K562 (cell line): ENCODE data around the gene NR1D1. TPM values are rescaled to one million over a fixed set of nuclear protein-coding genes. Genes with fewer than 3 reads are reported as not detected.

Experiments
- CCAR2 ChIP-seq: fragments of 200-400 bp; formaldehyde crosslinking; IDR thresholded peaks from 2 replicates; pipeline ENCODE4 v1.6.1; 2017; ENCODE audit warnings: mild to moderate bottlenecking, low read depth, low read length
- DPF2 ChIP-seq: fragments of 450-650 bp; IDR thresholded peaks from 2 replicates; pipeline ENCODE4 v1.6.1; 2016
- GABPB1 ChIP-seq: sonication (generic); formaldehyde crosslinking; IDR thresholded peaks from 2 replicates; pipeline ENCODE4 v1.8.0; 2022; ENCODE audit warnings: mild to moderate bottlenecking, missing genetic modification reagents
- MTA1 ChIP-seq: fragments of 450-650 bp; IDR thresholded peaks from 2 replicates; pipeline ENCODE4 v1.6.1; 2017; ENCODE audit warnings: borderline replicate concordance
- TOE1 ChIP-seq, 2 experiments: fragments of 450-650 bp in 1 of 2; sonication (generic) in 1 of 2; formaldehyde crosslinking in 1 of 2; IDR thresholded peaks; 2 replicates each; pipeline versions ENCODE4 v1.7.1 to v1.8.0; 2016 to 2022; ENCODE audit warnings: borderline replicate concordance in 2 of 2, mild to moderate bottlenecking in 2 of 2, antibody characterized with exemption in 1 of 2, inconsistent platforms in 1 of 2, low read depth in 1 of 2, missing genetic modification reagents in 1 of 2, moderate library complexity in 1 of 2
- ZBTB40 ChIP-seq, 2 experiments: fragments of 450-650 bp in 1 of 2; sonication (generic) in 1 of 2; formaldehyde crosslinking in 1 of 2; IDR thresholded peaks; 2 replicates each; pipeline versions ENCODE4 v1.7.1 to v1.9.0; 2016 to 2022; ENCODE audit warnings: inconsistent platforms in 1 of 2, mild to moderate bottlenecking in 1 of 2, missing genetic modification reagents in 1 of 2
- ZBTB5 ChIP-seq: fragments of 450-650 bp; IDR thresholded peaks from 2 replicates; pipeline ENCODE4 v1.6.1; 2017; ENCODE audit warnings: antibody characterized with exemption
- ZMIZ1 ChIP-seq, 2 experiments: fragments of 150-350 bp in 1 of 2; IDR thresholded peaks; 2 replicates each; pipeline ENCODE4 v1.6.1; 2012 to 2016; ENCODE audit warnings: low read depth in 2 of 2, low read length in 2 of 2, mild to moderate bottlenecking in 1 of 2, moderate library complexity in 1 of 2
- polyA plus RNA-seq, 8 experiments: library from polyadenylated mRNA; depleted of rRNA in 4 of 8; stranded (reverse) in 5 of 8; unstranded in 3 of 8; fragments of >200 nt; fragmentation: Nextera tagmentation in 2 of 8; fragmentation: Illumina TruSeq in 1 of 8; extraction: Ambion mirVana in 2 of 8; extraction: Trizol in 1 of 8; gene quantifications; 2 replicates each; pipeline versions ENCODE4 v1.2.1 to v1.2.3, GENCODE V29; 2011 to 2014; ENCODE audit warnings: inconsistent platforms in 1 of 8, missing spikeins in 1 of 8
- total RNA-seq, 7 experiments: library from RNA; depleted of rRNA in 6 of 7; stranded (reverse); fragments of >200 nt in 6 of 7; fragmentation: Illumina TruSeq in 2 of 7; extraction: Trizol in 2 of 7; gene quantifications; 2 replicates each; pipeline versions ENCODE4 v1.2.1 to v1.2.3, GENCODE V29; 2011 to 2021; ENCODE audit warnings: low replicate concordance in 1 of 7

The NR1D1 gene
- total and polyA plus RNA-seq, 9 of the 15 experiments (the other 6 are each of a cell fraction or from before 2014, with no cell fraction given) = 0.25 to 7.7 (median 0.65) TPM

GRCh38 chr17:40113110-40113906 is 12.9 kb upstream of the NR1D1 start (continued):
- TF ChIP-seq ZMIZ1 (IDR thresholded peaks at IDR 0.05; ENCODE audit: low read depth in 2 of 2, low read length in 2 of 2) = no peak
- no peak for TF ChIP-seq ZBTB40 (IDR thresholded peaks at IDR 0.05)
- no peak for TF ChIP-seq ZBTB40 (CRISPR knock-in tag; IDR thresholded peaks at IDR 0.05)
- TF ChIP-seq CCAR2 = no peak
- no peak for TF ChIP-seq MTA1
- peak; percentile 77; the same call in 1 of the 2 replicates for TF ChIP-seq TOE1 (IDR thresholded peaks at IDR 0.05; ENCODE audit: borderline replicate concordance)
- no peak for TF ChIP-seq TOE1 (CRISPR knock-in tag; IDR thresholded peaks at IDR 0.05; ENCODE audit: borderline replicate concordance, low read depth)
- peak; percentile 31 for TF ChIP-seq DPF2
- peak; percentile 15; the same call in 1 of the 2 replicates for TF ChIP-seq GABPB1 (CRISPR knock-in tag)
- TF ChIP-seq ZBTB5 = no peak
